ENCODE results near the gene RAVER1.
A peak's percentile ranks its signal among the peaks of the same experiment; 100 is the strongest.
"Not testable (repeated sequence)": the region's sequence is repeated elsewhere in the genome, so short reads cannot be mapped to it uniquely, and the experiment has no call there.

The RAVER1 gene

DNA sequence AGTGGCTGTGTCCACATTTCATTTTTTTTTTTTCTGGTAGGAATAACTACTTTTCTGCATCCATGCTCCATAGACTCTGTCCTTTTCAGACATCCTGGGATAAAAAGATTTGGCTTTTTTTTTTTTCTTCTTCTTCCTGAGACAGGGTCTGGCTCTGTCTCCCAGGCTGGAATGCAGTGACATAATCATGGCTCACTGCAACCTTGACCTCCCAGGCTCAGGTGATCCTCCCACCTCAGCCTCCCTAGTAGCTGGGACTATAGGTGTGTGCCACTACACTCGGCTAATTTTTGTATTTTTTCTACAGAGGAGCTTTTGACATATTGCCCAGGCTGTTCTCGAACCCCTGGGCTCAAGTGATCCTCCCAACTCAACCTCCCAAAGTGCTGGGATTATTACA, 10.2 kb upstream of the RAVER1 start:
- no peak for DNase-seq

DNA sequence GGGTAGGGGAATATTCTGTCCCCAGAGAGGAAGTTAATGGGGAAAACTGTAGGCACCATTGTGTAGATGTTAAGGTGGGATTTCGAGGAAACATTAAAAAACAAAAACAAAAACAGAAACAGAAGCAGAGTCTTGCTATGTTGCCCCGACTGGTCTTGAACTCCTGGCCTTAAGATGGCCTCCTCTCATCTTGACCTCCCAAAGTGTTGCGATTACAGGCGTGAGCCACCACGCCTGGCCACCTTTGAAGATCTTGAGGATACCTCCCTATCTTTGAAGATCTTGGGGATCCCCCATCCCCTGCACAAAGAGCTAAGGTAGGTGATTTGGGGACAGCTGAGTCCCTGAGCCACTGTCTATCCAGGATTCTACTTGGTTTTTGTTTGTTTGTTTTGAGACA, 6.6 kb upstream of the RAVER1 start:
- DNase-seq: no peak

DNA sequence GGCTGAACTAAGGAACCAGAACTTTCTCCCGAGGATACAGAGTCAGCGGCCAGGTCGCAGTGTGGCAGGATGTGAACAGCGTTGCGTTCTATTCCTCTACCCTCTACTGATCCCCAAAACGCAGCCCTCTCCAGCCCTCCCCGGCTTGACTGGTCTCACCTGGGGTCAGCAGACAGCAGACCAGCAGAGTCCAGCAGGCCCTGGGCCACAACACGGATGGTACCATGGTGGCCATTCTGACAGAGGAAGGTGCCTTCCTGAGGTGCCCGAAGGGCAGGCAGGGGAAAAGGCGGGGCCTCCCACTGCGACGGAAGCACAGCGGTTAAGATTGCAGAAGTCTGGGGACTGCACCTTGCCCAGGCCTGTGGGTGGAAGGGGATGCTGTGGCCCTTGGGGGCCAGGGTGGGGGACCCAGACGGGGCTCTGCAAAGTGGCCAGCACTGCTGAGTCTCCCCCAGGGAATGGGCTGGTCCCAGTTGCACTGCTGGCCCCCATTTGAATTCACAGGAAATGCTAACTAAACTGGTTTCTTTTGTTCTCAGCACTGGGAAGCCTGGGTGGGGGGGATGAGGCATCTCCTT, 6.1 kb upstream of the RAVER1 start, which contains the start of gene ICAM3:
ICAM3 (minus strand) TSS at position 245 of the 581 bp plus-strand sequence; CDS start at position 235, 10 bp downstream.
- peak; percentile 65 for DNase-seq

DNA sequence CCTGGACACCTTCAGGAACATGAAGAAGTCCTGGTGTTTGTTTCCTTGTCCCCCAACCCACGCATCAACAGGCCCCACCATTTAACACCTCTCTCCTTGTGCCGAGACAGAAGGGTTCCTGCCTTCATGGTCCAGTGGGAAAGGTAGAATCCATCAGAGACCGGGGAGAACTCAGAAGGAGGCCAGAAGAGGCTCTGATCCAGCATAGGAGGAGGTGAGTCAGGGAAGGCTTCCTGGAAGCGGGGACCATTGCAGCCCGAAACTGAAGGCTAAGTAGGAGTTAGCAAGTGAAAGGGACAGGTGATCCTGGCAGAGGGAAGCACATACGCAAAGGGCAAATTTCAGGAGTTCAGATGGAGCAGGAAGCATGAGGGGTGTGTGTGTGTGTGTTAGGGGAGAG, 5.6 kb upstream of the RAVER1 start:
- DNase-seq: no peak

DNA sequence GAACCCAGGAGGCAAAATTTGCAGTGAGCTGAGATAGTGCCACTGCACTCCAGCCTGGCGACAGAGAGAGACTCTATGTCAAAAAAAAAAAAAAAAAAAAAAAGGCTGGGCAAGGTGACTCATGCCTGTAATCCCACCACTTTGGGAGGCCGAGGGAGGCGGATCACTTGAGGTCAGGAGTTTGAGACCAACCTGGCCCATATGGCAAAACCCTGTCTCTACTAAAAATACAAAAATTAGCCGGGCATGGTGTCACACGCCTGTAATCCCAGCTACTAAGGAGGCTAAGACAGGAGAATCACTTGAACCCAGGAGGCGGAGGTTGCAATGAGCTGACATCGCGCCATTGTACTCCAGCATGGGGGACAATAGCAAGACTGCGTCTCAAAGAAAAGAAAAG, 3.4 kb upstream of the RAVER1 start:
- not testable (repeated sequence) for DNase-seq

DNA sequence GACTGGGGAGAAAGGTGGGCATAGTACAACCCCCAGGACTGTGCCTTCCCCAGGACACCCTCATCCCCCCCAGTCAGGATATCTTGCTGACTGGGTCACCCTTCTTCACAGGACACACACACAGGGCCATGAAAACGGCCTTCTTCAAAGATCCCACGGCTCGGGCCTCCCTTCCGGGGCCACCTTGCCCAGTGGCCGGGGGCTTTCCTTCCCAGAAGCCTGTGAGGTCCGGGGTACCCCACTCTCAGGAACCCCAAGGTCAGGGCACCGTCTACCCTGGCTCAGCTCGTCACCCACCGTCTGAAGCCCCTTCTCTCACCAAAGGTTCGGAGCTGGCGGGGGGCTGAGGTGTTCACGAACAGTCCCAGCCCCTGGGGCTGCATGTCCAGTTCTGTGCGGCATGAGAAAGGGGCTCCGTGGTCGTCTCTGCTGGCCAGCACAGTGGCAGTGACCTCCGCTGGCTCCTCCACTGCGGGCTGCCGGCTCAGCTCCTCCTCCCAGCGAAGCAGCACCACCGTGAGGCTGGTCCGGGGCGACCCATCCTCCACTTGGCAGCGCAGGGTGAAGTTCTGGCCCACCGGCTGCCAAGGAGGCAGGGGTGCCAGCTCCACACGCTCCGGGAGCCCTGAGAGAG, 2.1 kb upstream of the RAVER1 start:
- no peak for DNase-seq

DNA sequence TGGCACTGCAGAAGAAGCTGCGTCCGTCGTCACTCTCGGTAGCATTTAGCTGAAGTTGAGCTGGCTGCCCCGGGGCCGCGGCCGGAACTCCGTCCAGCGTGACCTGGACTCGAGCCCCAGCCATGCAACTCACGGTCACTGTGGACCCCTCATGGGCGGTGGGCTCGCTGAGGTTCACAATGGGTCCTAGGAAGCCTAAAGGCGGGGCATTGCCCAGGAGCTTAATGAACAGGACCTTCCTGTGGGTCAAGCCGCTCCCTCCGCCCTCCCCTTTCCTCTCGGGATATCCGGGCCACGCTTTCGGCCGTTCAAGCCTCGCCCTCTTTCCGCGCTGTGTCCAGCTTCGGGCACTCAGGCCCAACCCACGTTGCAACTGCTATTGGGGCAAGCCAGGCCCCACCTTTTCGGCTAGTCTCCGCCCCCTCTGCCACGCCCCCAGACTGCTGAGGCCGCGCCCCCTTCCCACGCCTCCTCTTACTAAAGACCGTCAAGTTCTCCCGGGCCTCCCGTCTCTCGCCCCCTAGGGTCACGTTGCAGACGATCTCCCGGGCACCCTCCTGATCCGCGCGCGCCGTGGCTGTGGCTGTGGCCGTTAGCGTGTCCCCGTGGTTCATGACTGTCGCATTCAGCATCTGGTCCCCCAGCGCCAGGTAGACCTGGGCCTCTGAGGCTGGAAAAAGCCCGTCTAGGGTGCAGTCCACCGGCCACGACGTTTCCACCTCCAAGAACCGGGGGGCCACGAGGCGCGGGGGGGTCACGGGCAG, 1.4 kb upstream of the RAVER1 start:
- DNase-seq: peak; percentile 39

DNA sequence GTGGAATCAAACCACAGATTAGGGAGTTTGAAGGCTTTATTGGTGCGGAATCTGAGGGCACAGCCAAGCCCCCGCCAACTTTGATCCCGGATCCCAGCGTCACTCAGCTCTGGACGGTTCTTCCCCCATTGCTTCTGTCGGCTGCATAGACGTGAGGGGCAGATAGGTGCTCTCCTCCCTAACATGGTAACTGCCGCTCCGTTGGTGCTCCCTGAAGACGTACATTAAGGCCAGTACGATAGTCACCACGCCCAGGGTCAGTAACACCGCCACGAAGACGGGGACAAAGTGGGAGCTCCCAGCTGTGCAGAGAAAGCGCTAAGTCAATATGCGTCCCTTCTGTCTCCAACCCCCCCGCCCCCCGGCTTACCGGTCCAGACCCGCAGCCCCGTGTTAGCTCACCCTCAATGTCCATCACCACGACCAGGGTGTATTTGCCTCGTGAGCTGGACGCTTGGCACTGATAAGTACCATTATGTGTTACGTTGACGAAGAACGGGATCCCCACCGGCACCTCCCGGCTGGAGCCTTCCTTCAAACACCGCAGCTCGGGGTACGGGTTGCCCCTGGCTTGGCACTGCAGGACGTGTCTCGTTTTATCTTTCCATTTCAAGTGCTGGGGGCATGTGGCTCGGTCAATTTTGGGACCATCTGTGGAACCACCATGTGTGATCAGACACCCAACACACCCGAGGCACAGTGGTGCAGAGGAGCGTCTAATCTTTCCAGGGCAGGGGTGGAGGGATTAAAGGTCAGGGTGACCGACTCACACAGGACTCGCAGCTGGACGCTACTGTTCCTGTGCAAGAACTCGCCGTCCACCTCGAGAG, 644 bp upstream of the RAVER1 start:
- no peak for DNase-seq

DNA sequence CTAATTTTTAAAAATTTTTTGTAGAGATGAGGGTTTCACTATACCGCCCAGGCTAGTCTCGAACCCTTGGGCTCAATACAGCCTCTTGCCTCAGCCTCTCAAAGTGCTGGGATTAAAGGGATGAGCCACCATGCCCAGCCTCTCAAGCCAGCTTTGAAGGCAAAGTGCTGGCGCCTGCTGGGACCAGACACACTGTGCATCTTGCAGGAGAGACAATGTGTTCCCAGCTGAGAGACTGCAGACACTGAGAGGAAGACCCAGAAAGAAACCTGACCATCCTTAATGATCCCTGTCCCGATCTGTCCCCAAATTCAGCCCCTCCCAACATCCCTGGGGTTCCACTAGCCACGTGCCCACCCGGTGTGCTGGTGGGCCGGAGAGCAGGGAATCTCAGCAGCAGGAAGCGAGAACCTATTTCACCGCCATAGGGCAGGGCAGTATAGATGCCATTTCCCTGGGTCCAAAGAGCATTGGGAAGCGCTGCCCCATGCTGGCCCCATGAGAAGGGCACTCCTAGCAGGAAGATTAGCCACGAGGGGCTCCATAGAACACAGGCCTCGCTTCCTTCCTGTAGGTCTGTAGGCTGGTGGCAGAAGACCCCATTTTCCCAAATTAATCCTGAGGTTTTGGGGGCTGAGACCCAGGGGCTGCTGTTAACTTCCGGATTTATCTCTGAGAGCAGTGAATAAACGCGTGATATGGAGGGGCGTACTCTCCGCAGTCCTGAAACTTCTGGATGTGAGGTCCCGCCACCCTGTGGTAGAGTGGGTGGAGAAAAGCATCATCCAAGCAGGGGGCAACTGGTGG, 968 bp downstream of the RAVER1 start:
- DNase-seq: no peak

DNA sequence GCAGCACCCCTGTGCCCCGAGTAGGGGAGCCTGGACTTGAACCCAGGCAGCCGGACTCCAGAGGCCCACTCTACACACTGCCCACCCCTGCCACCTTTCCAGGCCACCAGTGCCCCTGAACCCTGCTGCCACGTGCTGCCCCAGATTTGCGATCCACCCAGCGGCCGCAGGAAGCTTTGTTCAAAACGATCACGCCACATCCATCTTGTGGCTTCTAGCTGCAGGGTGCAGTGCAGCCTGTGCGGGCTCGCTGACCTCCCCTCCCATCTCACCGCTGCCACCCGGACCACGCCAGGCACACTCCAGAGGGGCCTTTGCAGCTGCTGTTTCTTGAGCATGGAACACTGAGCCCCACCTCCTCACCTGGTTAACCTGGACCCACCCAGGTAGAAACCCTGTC, 3.8 kb downstream of the RAVER1 start:
- DNase-seq: no peak

DNA sequence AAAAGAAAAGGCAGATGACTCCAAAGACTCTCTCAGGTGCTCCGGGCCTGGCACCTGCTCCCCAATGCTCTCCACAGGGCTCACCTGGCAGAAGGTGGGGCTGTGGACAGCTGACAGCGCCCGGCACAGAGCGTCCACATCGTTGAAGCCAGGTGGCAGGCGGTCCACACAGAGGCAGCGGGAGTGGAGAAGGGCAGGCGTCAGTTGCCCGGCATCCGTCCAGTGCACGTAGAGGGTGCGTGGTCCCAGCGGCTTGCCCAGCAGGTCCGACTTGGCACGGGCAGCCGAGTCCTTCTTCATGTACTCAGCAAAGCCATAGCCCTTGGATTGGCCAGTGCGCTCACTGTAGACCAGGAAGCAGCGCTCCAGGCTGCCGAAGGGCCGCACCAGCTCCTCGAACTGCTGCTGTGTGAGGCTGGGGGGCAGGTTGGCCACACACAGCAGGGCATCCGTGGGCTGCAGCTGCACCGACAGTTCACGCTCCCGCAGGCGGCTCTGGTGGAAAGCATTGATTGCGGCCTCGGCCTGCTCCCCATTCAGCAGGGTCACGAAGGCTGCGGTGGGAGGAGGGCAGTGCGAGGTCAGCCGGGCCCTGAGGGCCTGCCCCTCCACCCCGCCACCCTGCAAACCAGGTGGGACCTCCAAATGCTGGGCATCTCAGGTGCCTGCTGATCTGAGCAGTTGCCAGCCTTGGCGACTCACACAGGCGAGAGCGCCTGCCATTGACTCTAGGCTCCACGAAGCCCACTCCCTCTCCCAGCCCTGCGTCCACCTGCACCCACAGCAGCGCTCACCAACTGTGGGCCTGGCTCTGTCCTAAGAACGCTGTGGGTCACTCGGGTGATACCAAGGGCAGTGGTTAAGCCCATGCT, 4.5 kb downstream of the RAVER1 start:
- no peak for DNase-seq

DNA sequence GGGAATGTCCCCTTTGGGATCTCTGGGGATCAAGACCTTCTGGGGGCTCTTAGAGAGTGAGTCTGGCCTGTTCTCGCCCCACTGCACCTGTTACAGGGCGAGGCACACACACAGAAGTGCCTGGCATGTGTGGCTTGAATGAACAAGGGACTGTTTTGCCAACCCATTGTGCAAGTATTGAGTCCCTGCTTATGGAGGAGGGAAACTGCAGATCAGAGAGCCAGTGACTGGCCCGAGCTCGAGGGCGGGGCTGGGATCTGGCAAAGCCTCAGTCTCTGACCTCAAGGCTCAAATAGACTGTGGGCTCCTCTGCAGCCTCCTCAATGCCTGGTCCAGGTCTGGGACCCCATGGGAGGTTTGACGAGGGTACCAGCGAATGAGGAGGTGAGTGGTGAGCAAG, 5.5 kb downstream of the RAVER1 start:
- no peak for DNase-seq

DNA sequence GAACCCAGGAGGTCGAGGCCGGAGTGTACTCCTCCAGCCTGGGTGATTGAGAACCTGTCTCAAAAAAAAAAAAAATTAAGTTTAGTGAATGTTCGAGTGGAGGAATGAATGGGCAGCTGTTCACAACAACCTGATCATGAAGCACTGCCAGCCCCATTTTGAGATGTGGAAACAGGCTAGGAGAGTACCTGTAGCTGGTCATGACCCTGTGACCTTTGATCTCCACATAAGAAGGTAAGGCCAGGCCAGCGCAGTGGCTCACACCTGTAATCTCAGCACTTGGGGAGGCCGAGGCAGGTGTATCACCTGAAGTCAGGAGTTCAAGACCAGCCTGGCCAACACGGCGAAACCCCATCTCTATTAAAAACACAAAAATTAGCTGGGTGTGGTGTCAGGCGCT, 7.6 kb downstream of the RAVER1 start:
- no peak for DNase-seq

DNA sequence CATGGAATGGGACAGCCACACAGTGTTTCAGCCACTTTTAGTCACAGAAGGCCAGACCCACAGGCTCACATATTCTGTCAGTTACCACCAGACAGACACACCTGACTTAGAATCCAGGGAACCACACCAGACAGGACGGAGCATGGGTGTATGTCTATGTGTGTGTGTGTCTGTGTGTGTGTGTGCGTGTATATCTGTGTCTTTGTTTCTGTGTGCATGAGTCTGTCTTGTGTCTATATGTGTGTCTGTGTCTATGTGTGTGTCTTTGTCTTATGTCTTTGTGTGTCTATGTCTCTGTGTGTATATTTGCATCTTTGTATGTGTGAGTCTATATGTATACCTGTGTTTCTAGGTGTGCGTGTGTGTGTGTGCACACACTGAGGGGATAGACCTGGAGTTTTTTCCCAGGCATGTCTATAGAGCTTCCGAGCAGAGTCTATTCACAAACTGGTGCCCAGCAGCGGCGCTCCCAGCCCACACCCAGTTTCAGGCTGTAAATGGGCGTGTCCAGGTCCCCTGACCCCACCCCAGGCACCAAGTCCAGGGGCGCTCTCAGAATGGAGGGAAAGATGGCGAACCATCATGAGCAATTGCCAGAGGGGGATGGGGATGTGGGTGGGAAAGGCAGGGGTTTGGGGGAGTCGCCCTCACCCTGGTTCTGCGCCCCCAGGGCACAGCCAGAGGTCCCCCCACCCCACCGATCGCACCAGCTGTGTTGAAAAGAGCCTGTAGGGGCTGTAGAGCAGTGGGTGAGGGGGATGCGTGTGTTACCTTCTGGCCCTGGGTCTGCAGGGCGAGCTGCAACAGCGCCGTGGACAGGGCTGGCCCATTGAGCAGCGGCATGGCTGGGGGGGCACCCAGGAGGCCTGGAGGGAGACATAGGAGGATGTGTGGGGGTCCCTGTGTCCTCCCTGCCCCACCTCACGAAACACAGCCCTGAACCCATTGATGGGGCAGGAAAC, 11.2 kb downstream of the RAVER1 start:
- DNase-seq: no peak

DNA sequence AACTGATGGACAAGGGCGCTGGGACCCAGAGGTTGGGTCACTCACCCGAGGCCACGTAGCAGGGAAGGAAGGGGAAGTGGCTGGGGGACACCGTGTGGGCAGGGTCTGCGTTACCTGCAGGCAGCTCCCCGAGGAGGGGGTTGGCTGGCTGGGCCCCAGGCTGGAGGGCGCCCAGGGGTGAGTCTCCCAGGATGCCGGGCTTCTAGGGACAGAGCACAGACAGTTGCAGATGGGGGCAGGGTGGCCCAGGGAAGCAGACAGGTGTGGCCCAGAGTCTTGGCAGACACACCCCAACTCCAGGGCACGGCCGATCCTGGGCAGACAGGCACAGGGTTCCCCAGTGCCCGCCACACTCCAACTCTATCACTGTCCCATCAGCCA, 11.9 kb downstream of the RAVER1 start:
- DNase-seq: no peak

DNA sequence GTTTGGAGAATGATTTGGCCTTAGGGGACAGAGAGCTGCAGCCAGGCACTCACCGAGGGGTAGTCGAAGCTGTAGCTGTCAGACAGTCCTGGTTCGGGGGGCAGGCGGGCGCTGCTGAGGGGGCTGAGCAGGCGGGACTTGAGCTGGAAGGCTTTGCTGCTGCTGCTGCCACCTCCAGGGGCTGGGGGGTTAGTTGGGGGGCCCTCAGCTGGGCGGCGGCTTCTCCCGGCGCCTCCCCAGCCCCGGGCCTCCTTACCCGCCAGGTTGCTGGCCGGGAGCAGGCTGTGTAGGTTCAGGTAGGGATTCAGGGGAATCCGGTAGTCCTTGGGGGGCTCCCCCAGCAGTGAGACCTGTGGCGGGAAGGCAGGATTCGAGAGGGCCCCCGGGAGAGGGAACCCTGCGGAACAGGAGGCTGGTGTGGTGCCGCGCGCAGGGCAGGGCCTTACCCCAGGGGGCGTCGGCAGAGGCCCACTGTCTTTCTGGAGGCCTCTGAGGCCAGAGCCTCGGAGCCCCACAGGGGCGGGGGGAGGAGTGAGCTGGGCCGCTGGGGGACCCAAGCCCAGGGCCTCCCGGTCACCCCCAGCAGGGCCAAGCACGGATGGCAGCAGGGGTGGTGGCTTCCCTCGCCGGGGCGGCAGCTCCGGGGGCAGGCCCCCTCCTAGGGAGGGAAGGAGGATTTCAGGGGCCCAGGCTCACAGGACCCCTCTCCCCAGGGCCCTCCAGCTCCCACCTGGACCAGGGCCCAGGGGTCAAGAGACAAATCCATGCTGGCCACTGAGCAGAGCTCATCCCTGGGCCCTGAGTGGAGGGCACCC, 12.5 kb downstream of the RAVER1 start:
- no peak for DNase-seq

DNA sequence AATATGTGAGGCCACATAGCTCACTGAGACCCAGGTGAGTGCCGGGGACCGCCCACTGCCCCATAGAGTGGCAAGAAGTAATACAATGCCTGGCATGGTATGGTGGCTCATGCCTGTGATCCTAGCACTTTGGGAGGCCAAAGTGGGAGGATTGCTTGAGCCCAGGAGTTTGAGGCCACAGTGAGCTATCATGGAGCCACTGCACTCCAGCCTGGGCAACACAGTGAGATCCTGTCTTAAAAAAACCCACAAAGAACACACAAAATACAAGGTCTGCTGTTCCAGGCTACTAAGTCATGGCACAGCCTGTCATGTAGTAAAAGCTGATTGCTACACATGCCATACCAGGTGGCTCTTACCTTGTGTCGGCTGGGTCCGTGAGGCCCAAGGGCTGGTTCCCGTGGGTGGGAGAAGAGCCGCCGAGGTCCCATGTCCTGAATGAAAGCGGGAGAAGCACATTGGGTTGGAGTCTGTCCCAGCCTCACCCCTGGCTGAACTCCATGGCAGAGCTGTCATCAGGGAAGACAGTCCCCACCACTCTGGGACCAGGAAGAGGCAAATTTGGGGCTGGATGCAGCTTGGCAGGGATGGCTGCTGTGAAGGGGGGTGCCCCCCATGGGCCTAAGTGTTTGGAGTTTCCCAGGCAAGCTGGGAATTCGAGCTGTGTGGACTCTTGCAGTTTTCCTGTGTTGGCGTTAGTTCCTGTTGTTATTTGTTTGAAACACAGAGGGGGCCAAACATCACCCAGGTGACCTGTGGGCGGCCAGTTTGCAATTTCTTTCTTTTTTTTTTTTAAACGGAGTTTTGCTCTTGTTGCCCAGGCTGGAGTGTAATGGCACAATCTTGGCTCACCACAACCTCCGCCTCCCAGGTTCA, 14.3 kb downstream of the RAVER1 start:
- DNase-seq: no peak

DNA sequence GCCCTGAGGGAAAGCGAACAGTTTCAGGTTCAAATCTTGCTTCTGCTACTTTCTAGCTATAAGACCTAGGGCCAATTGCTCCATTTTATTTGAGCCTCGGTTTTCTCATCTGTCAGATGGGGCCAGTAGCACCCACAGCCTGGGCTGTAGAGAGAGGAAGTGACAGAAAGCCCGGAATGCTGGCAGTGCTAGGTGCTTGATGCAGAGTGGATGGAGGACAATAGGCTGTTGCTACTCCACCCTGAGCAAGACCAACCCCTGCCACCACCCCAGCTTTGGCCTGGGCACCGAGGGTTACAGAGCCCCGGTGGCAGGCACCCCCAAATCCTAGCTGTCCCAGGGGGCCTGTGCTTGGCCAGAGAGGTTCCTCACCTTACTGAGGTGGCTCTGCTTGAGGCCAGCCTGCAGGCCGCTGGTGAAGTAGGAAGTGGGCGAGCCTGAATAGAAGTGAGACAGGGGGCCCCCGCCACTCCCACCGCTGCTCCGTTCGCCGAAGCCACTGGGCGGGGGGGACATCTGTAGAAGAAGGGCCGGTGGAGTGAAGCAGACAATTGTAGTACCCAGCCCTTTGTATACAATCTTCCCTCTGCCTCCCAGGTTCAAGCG, 15.4 kb downstream of the RAVER1 start:
- no peak for DNase-seq
